Activated CD8-positive, alpha-beta memory T cell treated with anti-CD3 and anti-CD28 coated beads, Interleukin-2, amount 50 U/mL, for 1 hour (primary cell): ENCODE measurements around the gene SCARB1.

Experiments
- DNase-seq: peaks from one replicate; pipeline ENCODE4 v3.0.0-alpha.2; 2020; ENCODE audit errors: extremely low read depth

Gene SCARB1

GRCh38 chr12:124802361-124802760, 61.3 kb downstream of the SCARB1 start:
- no peak for DNase-seq

GRCh38 chr12:124800506-124800905, 63.2 kb downstream of the SCARB1 start:
- no peak for DNase-seq

- no peak for DNase-seq
Measured at GRCh38 chr12:124797321-124797720, 66.3 kb downstream of the SCARB1 start.

DNA sequence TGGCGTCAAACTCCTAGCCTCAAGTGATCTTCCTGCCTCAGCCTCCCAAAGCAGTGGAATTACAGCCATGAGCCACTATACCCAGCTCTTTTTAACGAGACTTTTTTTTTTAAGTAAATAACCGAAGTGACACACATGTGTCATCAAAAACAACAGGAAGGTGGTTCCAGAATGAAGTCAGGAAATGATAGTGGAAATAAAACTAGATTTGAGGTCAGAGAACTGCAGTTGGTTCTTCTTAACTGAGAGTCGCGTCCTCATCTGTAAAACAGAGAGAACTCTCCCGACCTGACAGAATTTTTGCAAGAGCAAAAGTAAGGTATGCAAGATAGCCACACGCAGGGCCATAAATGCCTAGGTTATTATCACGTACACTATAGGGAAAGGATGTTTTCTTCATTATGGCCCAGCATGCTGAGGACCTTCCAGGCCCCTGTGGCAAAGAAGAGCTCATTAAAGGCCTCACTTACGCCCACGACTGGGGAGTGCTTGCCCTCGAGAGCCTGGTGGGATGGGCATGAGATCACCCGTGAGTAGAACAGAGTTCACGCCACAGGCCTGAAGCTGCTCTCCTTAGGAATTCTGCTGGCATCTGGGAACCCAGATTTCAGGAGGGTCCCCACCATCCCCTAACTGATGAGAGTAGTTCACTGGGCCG, 67.2 kb downstream of the SCARB1 start:
- DNase-seq = no peak

- no peak for DNase-seq
Measured at GRCh38 chr12:124795081-124795948, 68.3 kb downstream of the SCARB1 start.

GRCh38 chr12:124792961-124793441, 70.7 kb downstream of the SCARB1 start:
- DNase-seq = no peak

DNA sequence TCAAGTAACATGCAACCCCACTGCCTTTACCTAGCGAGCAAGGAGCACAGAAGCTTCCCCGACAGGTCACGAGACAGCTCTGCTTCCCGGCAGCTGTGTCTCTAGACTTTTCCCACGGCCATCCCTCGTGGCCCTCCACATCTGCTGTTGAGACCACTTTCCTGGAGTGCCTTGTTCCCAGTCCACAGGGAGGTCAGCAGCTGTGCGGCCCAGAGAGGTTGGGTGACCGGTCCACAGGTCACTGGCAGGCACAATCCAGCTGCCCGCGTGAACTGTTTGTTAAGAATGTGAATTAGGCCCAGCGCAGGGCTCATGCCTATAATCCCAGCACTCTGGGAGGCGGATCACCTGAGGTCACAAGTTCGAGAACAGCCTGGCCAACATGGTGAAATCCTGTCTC, 71.5 kb downstream of the SCARB1 start:
- no peak for DNase-seq

DNA sequence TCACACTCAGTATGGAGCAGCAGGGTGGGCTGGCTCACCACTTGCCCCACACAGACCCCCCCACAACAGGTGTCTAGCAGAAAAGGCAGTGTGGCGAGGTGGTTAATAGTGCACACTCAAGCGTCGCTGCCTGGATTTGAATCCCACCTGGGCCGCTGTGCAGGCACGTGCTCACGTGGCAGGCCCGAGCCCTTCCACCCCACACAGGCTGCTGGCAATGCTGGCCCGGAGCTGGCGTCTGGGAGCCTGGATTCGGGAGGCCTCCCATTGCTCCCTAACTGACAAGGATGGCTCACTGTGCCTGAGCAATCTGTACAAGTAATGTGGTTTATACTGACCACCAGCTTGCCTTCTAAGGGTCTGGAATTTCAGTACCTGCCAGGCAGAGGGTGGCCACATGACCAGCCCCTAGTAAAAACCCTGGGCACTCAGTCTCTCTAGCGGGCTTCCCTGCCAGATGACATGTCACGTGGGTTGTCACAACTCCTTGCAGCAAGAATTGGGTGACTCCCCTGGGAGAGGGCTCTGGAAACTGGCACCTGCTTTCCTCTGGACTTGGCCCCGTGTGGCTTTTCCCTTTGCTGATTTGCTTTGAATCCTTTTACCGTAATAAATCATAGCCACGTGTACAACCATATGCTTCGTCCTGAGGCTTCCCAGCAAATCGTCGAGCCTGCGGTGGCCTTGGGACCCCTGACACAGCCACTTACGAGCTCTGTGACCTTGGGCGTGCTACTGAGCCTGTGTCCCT, 72.8 kb downstream of the SCARB1 start:
- DNase-seq = no peak

- DNase-seq = no peak
Measured at GRCh38 chr12:124788936-124789555, 74.6 kb downstream of the SCARB1 start.

- no peak for DNase-seq
Measured at GRCh38 chr12:124786061-124786964, 77.4 kb downstream of the SCARB1 start.

GRCh38 chr12:124784871-124785572, 78.6 kb downstream of the SCARB1 start:
- no peak for DNase-seq

DNA sequence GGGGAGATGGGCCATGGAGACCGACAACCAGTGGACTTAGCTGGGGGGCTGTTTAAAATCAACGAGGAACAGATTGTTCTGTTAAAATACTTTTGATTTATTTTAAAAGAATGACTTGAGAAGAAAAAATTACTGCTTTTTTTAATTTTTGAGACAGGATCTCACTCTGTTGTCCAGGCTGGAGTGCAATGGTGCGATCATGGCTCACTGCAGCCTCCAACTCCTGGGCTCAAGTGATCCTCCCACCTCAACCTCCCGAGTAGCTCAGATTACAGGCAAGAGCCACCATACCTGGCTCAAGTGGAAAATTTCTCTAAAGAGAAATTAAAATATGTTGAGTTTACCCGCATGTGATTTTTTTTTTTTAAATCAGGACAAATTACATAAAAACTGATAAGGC, 80.6 kb downstream of the SCARB1 start:
- no peak for DNase-seq

GRCh38 chr12:124782132-124782531, 81.5 kb downstream of the SCARB1 start:
- no peak for DNase-seq

- no peak for DNase-seq
Measured at GRCh38 chr12:124780752-124781685, 82.6 kb downstream of the SCARB1 start.

DNA sequence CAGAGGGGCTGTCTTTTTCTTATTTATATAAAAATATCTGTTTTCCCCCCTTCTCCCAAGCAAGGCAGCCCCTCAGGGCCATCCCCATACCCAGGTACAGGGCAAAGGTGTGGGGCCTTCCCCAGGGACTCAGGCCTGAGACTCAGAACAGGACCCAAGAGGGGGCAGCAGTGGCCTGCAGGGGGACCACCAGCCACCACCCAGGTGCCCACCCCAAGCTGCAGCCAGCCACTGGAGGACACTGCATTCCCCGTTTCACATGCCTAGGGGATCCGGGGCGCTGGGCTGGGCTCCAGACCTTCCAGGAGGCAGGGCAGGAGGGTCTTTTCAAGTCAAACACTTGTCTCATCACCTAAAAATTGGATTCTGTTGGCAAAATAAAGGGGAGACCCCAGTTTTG, 83.3 kb downstream of the SCARB1 start:
- no peak for DNase-seq

DNA sequence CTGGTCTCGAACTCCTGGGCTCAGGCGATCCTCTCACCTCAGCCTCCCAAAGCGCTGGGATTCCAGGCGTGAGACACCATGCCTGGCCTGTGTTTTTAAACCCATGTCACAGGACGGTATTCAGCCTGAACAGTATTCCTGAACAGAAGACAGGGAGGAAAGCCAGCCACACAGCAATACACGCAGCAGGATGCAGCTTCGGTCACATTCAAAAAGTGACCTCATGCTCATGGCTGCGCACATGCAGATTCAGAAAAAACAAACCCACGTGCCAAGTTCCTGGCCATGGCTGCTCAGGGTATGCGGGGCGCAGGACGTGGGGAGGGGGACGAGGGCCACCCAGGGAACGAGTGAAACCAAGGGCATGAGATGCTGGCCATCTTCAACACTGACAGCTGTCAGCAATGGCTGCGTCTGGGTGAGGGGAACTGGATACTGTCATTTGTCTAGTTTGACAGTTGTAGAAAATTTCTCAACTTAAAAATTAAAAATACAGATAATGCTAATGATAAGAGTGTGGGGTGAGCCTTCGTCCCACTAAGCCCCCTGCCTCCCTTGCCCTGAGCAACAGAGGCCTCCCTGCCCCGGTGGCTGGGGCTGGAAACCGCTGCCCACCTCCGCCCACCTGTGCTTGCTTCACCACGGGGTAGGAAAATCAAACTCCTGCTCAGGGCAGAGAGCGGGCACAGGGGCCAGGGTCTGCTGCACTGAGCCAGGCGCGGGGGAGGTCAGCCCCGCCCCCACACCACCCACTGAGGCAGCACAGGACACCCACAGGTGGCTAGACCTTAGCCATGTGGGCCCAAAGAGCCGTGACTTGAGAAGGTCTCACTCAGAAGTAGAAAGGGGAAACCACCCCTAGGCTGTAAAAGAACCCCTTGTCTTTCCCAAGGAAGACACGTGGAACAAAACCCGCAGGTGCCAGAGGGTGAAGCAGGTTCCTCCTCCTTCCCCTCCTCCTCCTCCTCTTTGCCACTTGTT, 84.2 kb downstream of the SCARB1 start:
- no peak for DNase-seq

- no peak for DNase-seq
Measured at GRCh38 chr12:124778411-124778810, 85.3 kb downstream of the SCARB1 start.
